LoVo (cell line): Measurements from ENCODE around the gene LRR1.
A peak's percentile ranks its signal among the peaks of the same experiment; 100 is the strongest.
"Not testable (repeated sequence)": the region's sequence is repeated elsewhere in the genome, so short reads cannot be mapped to it uniquely, and the experiment has no call there.

Experiments
- DNase-seq: peaks from one replicate; pipeline ENCODE4 v3.0.0-alpha.2; 2016; ENCODE audit warnings: low spot score

LRR1 gene, protein sequence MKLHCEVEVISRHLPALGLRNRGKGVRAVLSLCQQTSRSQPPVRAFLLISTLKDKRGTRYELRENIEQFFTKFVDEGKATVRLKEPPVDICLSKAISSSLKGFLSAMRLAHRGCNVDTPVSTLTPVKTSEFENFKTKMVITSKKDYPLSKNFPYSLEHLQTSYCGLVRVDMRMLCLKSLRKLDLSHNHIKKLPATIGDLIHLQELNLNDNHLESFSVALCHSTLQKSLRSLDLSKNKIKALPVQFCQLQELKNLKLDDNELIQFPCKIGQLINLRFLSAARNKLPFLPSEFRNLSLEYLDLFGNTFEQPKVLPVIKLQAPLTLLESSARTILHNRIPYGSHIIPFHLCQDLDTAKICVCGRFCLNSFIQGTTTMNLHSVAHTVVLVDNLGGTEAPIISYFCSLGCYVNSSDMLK

DNA sequence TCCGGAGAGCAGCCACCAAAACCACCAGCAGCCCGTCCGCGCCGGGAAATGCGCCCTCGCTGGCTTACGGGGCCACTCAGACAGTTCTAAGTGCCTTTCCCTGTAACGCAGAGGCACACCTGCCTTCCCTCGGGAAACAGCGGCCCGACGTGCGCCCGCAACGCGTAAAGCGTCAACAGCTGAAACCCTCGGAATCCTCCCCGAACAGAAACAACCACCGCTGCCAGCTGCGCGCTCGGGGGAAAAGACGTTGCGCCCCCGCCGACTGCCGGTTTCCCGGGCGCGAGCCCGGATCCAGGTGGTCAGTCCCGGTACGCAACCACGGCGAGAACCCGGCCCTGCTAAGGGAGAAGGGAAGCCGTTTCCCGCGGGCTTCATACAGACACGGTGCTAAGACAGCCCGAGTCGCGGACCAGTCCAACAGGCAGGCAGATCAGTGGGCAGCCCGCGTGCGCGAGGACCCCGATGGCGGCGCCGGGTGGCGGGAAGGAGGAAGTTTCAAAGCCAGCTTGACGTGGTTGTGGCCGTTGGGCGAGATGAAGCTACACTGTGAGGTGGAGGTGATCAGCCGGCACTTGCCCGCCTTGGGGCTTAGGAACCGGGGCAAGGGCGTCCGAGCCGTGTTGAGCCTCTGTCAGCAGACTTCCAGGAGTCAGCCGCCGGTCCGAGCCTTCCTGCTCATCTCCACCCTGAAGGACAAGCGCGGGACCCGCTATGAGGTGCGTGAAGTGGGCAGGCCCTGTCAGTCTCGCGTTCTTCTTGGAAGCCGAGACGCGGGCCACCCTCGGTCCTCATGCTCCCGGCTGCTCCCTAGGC, at the start of gene LRR1:
TSS of gene LRR1 (plus strand) at position 456 of the 816 bp plus-strand sequence. CDS start at position 537, 81 bp downstream.
- DNase-seq = peak; percentile 90

DNA sequence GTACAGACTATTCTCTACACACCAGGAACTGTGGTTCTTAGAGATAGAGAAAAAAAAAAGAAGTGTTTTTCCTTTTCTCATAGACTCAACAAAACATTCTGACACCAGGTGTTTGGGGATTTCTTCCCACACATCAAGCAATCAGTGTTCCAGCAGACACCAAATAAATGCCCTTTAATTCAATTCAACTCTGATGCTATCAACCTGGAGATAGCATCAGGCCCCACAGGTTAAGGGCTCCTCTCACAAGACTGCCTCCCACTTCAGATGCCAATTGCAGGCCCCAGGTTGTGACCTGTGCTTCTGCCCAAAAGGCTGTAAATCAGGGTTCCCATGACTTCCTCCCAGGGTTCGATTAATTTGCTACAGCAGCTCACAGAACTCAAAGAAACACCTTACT, 49.3 kb upstream of the LRR1 start:
- DNase-seq = no peak

DNA sequence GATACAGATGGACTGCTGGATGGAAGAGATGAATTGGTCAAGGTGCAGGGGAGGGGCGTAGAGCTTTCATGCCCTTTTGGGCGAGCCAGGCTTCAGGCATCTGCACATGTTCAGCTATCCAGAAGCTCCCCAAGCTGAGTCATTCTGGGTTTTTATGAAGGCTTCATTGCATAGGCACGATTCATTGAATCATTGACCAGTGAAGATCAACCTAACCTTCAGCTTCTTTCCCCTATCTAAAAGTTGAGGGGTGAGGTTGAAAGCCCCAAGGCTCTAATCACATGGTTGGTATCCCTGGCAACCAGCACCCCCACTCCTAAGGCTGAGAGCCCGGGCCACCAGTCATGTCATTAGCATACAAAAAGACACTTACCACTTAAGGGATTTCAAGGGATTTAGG, 48.9 kb upstream of the LRR1 start:
- peak; percentile 20 for DNase-seq

DNA sequence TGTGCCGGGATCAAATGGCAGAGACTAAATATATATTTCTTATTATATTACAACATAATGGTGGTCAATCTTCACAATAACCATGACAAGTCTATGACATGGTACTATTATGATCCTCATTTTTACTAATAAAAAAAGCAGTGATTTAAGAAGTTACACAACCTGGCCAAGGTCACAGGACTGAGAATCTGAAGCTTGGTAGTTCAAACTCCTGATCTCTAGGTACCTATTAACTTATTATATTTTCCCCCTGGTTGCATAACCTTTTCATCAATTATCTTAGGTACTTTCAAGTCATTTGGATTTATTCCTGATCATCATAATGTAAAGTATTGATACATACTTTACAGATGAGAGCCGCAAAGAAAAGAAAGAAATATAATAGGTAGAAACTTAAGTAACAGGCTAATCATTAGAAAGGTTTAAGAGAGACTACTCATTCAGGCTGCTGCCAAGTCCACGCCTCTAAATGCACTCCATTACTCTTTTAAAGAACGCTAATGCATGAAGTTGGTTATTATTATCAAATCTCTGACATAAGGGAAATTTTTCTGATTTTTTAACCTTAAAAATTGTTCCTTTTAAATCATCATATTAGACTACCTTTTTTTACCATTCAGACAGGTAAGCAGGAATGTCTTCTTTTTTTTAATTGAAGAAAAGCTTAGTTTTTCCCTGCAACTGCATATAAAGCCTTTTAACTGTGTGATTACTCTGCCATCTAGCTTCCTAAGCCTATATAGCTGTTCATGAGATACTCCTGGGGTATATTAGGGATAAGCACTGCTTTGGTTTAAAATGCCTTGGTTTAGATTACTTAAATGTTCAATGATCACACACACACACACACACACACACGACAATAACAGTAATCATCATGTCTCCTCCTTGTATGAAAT, 48.2 kb upstream of the LRR1 start:
- no peak for DNase-seq

DNA sequence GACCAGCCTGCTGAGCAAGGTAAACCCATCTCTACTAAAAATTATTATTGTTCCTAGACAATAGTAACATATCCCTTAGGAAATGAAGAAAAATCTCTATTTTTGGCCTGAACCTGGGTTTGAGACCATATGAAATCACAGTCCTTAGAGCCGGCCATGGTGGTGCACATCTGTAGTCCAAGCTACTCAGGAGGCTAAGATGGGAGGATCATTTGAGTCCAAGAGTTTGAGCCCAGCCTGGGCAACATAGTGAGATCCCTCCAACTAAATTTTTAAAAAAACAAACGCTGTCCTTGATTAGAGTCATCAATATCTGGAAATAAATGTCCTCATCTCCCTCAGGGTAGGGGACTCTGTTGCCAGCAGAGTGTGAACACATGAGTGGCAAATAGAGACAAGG, 47.2 kb upstream of the LRR1 start:
- no peak for DNase-seq

DNA sequence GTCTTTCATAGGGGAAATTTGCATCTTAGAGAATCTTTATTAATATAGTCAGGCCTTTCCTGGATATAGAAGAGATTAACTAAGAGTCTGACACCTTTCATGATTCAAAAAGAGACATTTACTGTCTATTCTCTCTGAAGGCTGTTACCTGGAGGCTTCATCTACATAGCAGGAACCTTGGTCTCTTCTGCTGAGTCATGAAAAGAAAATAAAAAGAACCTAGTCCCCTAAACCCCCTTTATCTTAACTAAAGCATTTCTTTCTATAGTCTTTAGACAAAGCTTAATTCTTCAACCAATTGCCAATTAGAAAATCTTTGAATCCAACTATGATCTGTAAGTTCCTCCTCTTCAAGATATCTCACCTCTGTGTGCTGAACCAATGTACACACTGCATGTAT, 45.6 kb upstream of the LRR1 start:
- DNase-seq = no peak

DNA sequence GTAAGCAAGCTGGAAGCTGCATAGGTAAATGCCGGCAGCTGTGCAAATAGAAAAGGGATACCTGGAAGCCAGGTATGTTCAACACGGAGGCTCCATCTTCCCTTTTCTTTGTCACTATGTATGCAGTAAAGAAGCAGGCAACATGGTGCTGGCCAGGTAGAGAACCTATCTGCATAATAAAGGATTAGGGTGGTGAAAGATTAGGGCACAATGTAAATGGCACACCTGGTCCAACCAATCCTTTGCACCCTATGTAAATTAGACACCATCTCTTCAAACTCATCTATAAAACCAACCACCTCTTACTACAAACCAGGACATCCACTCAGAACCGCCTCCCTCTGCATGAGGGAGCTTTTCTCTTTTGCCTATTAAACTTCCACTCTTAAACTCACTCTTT, 44.8 kb upstream of the LRR1 start:
- no peak for DNase-seq

DNA sequence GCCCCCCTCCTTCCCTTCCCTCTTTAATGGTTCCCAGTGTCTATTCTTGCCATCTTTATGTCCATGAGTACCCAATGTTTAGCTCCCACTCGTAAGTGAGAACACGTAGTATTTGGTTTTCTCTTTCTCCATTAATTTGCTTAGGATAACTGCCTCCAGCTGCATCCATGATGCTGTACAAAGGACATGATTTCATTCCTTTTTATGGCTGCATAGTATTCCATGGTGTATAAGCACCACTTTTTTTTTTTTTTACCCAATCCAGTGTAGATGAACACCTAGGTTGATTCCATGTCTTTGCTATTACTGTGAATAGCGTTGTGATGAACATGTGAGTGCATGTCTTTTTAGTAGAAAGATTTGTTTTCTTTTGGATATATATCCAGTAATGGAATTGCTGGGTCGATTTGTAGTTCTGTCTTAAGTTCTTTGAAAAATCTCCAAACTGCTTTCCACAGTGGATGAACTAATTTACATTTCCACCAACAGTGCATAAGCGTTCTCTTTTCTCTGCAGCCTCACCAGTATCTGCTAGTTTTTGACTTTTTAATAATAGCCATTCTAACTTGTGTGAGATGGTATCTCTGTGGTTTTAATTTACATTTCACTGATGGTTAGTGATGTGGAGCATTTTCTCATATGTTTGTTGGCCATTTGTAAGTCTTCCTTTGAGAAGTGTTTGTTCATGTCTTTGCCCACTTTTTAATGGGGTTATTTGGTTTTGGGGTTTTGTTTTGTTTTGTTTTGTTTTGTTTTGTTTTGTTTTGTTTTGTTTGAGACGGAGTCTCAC, 38.6 kb upstream of the LRR1 start:
- DNase-seq = no peak

DNA sequence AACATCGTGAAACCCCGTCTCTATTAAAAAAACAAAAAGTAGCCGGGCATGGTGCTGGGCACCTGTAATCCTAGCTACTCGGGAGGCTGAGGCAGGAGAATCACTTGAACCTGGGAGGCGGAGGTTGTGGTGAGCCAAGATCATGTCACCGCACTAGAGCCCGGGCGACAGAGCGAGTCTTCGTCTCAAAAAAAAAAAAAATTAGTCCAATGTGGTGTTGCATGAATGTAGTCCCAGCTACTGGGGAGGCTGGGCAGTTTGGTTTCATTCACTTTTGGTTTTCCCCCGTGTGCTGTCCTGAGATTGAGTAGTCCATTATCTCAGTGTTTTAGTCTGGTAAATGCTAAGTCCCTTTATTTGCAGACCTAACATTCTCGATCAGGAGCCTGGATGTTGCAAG, 32.0 kb upstream of the LRR1 start:
- no peak for DNase-seq

DNA sequence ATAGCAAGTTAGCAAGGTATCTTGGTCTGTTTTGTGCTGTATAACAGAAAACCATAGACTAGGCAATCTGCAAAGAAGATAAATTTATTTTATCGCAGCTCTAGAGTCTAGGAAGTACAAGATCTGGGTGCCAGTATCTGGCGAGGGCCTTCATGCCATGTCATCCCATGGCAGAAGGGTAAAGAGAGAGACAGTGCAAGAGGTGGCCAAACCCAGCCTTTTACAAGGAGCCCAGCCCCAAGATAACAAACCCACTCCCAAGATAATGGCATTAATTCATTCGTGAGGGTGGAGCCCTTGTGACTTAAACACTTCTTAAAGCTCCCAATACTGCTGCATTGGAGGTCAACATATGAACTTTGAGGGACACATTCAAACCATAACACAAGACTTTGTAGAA, 29.5 kb upstream of the LRR1 start:
- DNase-seq = no peak

DNA sequence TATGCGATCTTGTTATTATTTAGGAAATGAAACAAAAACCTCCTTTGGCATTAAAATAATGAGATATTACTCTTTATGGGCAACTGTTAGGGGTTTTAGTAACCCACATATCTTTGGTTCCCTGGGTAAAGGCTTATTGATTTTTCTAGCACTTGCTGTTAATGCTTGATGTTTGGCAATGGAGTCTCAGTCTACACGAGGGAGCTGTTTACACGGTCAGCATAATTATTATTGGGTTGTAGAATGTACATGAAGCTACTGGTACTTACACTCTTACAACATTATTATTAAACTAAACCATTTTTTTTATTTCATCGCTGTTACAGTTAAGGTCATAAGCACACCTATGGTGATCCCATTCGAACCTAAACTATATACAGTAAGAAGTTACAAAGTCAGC, 24.7 kb upstream of the LRR1 start:
- no peak for DNase-seq

DNA sequence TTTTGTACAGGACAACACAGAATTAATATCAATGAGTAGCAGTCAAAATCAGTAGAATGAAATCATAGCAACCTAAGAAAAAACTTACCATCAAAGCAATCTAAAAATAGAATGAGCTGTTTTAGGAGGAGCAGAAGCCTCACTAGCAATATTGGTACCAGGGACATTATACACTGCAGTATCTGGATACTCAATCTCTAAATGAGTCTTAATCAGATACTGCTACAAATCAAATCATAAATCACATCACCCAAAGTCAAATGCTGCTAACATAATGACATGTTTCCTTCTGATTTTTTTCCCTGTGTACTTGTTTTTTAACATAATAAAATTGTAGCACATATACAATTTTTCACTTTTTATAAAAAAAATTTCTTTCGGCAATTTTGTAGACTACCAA, 20.6 kb upstream of the LRR1 start:
- DNase-seq = no peak

DNA sequence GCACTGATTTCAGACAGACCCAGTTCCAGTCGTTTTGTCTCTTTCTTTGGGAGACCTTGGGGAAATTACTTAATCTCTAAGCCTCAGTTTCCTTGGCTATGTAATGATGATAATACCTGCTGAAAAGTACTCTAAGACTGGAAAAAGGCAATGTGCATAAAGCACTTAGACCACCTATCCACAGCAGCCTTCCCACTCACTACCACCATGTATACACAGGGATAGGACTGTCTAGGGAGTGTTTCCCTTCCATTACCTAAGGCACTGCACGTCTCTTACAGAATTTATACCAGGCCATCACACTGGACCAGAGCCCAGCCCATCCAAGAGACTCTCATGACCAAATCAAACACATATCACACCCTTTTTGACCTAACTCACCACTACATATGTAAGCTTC, 18.9 kb upstream of the LRR1 start:
- no peak for DNase-seq

DNA sequence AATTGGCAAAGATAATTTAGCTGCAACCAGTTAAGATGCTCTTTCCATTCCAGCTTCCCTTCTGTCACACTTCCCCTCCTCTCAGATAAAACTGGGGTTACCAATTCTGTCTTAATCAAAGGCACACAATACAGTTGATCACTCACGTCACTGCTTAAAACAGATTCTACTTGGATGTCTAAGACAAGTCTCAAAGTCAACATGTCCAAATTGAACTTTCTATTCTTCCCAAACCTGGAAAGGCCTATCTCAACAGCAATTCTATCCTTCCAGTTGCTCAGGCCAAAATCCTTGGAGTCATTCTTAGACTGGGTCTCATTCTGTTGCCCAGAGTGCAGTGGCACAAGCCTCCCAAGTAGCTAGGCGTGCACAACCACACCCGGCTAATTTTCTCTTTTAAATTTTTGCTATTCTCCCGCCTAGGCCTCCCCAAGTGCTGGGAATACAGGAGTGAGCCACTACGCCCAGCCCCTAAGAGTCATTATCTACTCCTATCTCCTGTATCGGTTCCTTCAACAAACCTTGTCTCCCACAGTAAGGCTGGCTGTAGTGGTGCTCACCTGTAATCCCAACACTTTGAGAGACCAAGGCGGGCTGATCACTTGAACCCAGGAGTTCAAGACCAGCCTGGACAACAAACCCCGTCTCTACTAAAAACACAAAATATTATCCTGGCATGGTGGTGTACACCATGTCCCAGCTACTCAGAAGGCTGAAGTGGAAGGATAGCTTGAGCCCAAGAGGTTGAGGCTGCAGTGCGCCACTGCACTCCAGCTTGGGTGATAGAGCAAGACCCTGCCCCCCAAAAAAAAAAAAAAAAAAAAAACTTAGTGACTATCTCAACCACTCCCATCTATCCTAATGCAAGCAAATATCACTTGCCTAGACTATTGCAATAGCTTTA, 17.3 kb upstream of the LRR1 start:
- DNase-seq = no peak

DNA sequence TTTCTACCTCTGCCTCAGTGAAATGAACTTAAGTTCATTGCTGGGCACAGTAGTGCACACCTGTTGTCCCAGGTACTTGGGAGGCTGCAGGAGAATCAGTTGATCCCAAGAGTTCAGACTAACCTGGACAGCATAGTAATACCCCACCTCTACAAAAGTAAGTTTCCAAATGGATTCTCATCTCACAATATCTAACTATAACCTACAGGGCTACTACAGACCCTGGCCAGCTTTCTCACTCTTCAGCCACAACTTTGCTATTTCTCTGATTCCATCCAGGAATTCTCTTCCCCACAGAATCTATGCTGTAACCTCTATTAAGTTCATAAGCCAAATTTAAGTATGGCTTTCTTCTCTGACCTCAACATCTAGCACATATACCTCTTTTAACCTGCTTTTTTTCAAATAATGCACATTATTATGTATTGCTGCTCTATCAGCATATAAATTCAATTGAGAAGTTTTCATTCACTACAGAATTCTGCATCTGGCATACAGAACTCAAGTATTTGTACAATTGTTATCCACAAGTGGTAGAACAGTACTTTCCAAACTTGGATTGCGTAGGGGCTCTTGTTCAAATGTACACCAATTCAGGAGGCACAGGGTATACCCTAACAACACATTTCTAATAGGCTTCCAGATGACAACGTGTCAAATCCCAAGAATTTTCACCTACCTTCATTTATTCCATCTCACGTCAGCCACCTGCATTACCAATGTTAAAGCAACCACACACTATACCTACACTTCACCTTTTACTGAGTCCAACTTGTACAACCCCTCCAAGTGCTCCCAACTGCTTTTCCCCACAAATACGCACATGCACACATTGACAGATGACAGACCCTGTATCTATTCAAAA, 16.4 kb upstream of the LRR1 start:
- DNase-seq = no peak

DNA sequence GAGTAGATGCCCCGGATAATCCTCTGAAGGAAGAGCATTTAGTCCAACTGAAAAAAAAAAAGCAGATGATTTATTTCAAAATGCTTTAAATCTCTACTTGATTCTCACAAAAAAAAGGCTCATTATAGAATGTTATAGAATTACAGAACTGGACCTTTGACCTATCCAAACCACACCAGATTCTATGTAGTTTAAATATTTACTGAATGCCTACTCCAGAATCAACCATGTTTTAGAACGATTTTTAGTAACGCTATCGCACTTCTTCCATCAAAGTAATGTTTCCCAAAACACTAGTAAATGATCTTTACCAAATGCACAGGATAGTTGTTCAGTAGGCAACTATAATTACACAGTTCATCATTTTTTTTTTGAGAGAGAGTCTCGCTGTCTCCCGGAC, 15.1 kb upstream of the LRR1 start:
- DNase-seq = no peak

DNA sequence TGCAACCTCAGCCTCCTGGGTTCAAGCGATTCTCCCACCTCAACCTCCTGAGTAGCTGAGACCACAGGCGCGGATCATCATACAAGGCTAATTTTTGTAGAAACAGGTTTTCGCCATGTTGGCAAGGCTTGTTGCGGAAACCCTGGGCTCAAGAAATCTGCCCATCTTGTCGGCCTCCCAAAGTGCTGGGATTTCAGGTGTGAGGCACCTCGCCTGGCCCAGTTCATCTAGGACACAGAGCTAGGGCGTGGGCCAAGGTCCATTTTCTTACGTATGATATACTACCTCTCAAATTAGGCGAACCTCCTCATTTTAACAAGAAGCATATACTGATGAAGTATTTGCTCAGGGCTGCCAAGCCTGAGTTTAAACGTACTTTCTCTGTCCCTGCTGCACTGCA, 14.7 kb upstream of the LRR1 start:
- DNase-seq = no peak

DNA sequence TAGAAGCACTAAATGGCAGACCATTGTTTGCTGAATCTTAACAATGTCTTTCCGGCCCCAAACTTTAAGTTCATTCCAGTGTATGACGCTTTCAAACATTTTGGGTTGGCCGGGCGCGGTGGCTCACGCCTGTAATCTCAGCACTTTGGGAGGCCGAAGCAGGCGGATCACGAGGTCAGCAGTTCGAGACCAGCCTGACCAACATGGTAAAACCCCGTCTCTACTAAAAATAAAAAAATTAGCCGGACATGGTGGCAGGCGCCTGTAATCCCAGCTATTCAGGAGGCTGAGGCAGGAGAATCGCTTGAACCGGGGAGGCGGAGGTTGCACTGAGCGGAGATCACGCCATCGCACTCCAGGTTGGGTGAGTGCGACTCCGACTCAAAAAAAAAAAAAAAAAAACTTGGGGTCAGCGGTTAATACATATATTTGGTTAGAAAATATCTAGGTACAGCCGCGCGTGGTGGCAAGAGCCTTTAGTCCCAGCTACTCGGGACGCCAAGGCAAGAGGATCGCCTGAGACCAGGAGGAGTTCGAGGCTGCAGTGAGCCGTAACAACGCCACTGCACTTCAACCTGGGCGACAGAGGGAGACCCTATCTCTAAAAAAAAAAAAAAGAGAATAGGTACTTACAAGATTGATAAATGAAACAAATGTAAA, 13.6 kb upstream of the LRR1 start:
- DNase-seq = not testable (repeated sequence)
